Kidney (tissue), 14 donors: ENCODE results near the gene ILDR2. TPM values are rescaled to one million over a fixed set of nuclear protein-coding genes. Genes with fewer than 3 reads are reported as not detected.

Experiments used
- DNase-seq, 5 donors: peaks; one replicate each; pipeline ENCODE4 v3.0.0-alpha.2; 2013 to 2020
- FAIRE-seq: peaks from 2 replicates; lab custom pipeline; 2012; peaks lifted over from hg19 to GRCh38; lab: Jason Lieb, UNC
- H3K27ac ChIP-seq, 2 donors: one replicate each; pipeline ENCODE4 v1.7.0; 2013; ENCODE audit warnings: low read depth in 2 of 2, low read length in 2 of 2, inconsistent platforms in 1 of 2
- H3K27me3 ChIP-seq: one replicate; pipeline ENCODE4 v1.7.1; 2013; ENCODE audit warnings: low read length, inconsistent platforms; ENCODE audit not compliant: control insufficient read depth, insufficient read depth
- H3K36me3 ChIP-seq, 3 donors: one replicate each; pipeline versions ENCODE4 v1.7.0 to v1.7.1; 2013; ENCODE audit warnings: low read length in 3 of 3, control low read depth in 1 of 3, inconsistent platforms in 1 of 3; ENCODE audit not compliant: insufficient read depth in 3 of 3, control insufficient read depth in 2 of 3
- H3K4me1 ChIP-seq, 3 donors: one replicate each; pipeline versions ENCODE4 v1.7.0 to v1.7.1; 2013; ENCODE audit warnings: low read length in 3 of 3, inconsistent platforms in 1 of 3, low read depth in 1 of 3; ENCODE audit not compliant: control insufficient read depth in 2 of 3, insufficient read depth in 2 of 3
- H3K4me3 ChIP-seq, 3 donors: one replicate each; pipeline versions ENCODE4 v1.7.0 to v1.8.1; 2013; ENCODE audit warnings: low read length in 3 of 3, control low read depth in 1 of 3, inconsistent platforms in 1 of 3
- H3K9ac ChIP-seq, 3 donors: one replicate each; pipeline versions ENCODE4 v1.7.0 to v1.7.1; 2013; ENCODE audit warnings: low read length in 3 of 3, control low read depth in 1 of 3, inconsistent platforms in 1 of 3
- H3K9me3 ChIP-seq, 3 donors: one replicate each; pipeline versions ENCODE4 v1.7.0 to v1.7.1; 2013; ENCODE audit warnings: low read length in 3 of 3, control low read depth in 1 of 3, inconsistent platforms in 1 of 3; ENCODE audit not compliant: control insufficient read depth in 2 of 3, insufficient read depth in 1 of 3
- intact Hi-C: fragments of 100-400 bp; cut with DNase I; formaldehyde crosslinking; loops from one replicate; pipeline ENCODE4 v1.11.1; 2022
- polyA plus RNA-seq: library from polyadenylated mRNA; stranded (reverse); fragments of 350-450 nt; fragmentation: Illumina TruSeq; extraction: RNeasy Lipid Tissue Mini Kit (QIAGEN cat#74804); gene quantifications from one replicate; pipeline ENCODE4 v1.2.3, GENCODE V29; 2014; ENCODE audit warnings: low read depth, low replicate concordance; ENCODE audit not compliant: insufficient read depth
- total RNA-seq: library from RNA; stranded (reverse); fragmentation: NEBNext Ultra II Directional; extraction: Animal tissue kit (Norgen Biotek cat#: 25700); gene quantifications from one replicate; pipeline ENCODE4 v1.2.1, GENCODE V29; 2021
- TF ChIP-seq, protein P1 (sequence below): IDR thresholded peaks from 3 replicates; pipeline ENCODE4 v1.5.1; 2012; ENCODE audit warnings: mild to moderate bottlenecking, moderate library complexity, borderline replicate concordance; ENCODE audit not compliant: insufficient read depth; ENCODE audit errors: extremely low read depth
- donor health status: control.
- donor health status: control.
- donor health status: control.
- donor health status: control.
- donor health status: control.
- donor health status: DM: yes; HTN: yes; CAD: no.
- donor health status: Normal renal cell carcinoma (clear cell type).

Gene ILDR2
- total and polyA plus RNA-seq, 2 donors from 2014 or later, result 1.5 to 5.9 TPM

DNA sequence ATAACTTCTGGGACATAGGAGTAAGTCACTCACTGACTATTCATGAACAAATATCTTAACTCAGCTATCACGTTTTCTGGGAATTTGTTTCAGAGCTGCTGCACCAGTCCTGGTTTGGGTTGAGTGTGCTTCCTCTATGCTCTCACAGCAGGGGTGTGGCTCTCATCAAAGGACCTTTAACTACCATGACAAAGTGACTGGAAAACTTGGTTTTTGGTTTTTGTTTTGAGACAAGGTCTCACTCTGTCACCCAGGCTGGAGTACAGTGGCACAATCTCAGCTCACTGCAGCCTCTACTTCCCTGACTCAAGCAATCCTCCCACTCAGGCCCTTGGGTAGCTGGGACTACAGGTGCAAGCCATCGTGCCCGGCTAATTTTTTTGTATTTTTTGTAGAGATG lies 4.1 kb downstream of the ILDR2 start:
- no peak overlapping the region for H3K4me3 ChIP-seq
- peaks cover 5% of the 10 kb centered on the region for H3K27me3 ChIP-seq
- intact Hi-C loops, result no loop called here
- TF ChIP-seq, protein P1, sequence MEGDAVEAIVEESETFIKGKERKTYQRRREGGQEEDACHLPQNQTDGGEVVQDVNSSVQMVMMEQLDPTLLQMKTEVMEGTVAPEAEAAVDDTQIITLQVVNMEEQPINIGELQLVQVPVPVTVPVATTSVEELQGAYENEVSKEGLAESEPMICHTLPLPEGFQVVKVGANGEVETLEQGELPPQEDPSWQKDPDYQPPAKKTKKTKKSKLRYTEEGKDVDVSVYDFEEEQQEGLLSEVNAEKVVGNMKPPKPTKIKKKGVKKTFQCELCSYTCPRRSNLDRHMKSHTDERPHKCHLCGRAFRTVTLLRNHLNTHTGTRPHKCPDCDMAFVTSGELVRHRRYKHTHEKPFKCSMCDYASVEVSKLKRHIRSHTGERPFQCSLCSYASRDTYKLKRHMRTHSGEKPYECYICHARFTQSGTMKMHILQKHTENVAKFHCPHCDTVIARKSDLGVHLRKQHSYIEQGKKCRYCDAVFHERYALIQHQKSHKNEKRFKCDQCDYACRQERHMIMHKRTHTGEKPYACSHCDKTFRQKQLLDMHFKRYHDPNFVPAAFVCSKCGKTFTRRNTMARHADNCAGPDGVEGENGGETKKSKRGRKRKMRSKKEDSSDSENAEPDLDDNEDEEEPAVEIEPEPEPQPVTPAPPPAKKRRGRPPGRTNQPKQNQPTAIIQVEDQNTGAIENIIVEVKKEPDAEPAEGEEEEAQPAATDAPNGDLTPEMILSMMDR, result no peak
- H3K9me3 ChIP-seq, result no peaks in the 10 kb centered on the region
- H3K9ac ChIP-seq, result no peak overlapping the region
- DNase-seq, result no peak
- peaks cover 0 to 4% (median 0%) of the 10 kb centered on the region in 3 donors for H3K4me1 ChIP-seq
- H3K27ac ChIP-seq, result no peak overlapping the region
- FAIRE-seq, result no peak
- no peaks in the 10 kb centered on the region for H3K36me3 ChIP-seq

DNA sequence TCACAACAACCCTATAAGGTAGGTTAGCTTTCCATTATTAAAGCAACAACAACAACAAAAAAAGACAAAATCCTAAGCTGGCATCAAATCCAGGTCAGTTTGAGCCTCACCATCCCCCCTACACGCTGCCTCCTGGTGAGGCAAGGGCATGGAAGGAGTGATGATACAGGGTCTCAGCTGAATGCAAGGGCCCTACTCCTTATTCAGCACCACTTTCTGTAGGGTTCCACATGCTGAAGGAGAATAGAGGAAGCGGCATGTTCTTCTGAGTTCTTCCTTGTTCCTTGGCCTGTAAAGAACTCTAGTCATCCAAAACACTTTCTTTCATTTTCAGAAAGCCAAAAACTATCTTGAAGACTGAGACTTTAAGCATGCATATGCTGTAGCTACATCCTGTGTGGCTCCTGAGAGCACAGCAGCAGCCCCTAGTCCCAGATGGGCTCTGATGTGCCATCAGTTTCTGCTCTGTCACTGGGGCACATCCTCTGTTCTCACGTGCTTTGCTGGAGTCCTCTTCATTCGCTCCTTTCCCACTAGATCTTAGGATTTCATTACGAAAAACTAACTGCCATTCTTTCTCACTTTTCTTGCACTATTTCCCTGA lies 6.2 kb downstream of the ILDR2 start:
- TF ChIP-seq, protein P1, result no peak
- FAIRE-seq (no peak), DNase-seq (no peak)
- peaks cover 0 to 3% (median 0%) of the 10 kb centered on the region in 3 donors for H3K4me1 ChIP-seq
- H3K4me3 ChIP-seq, result no peak overlapping the region
- H3K27ac ChIP-seq, result no peak overlapping the region
- no peaks in the 10 kb centered on the region for H3K36me3 ChIP-seq
- intact Hi-C loops, result no loop called here
- H3K9me3 ChIP-seq, result no peaks in the 10 kb centered on the region
- no peak overlapping the region for H3K9ac ChIP-seq
- H3K27me3 ChIP-seq, result peaks cover 3% of the 10 kb centered on the region

DNA sequence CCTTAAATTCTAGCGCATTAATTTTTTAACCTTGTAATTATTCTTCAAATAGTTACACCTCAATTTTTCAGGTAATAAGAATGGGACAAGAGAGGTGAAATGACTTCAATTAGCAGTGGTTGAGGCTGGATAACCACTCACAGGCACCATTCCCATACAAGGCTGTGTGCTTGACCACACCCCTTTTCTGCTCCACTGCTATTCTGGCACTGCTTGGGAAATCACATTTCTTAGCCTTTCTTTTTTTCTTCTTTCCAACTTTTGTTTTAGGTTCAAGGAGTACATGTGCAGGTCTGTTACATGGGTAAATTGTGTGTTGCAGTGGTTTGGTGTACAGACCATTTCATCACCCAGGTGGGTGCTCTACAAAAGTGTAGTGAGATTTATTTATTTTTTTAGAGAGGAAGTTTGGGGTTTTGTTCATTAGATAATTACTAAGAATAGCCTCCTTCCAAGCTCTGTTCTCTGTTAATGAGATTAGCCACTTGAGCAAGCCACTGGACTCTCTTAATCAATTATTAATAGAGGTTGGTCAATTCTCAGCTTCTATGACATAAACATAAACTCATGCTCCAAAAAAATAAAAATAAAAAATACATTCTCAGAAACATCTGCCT lies 14.4 kb downstream of the ILDR2 start:
- Histone ChIP-seq H3K9ac (no peak overlapping the region), H3K9me3 (no peaks in the 10 kb centered on the region), H3K36me3 (no peaks in the 10 kb centered on the region), H3K27ac (peak overlapping the region; percentile 63 to 69), H3K4me1 (peaks cover 0 to 19% (median 11%) of the 10 kb centered on the region in 3 donors), H3K4me3 (peak overlapping the region in 2 of 3 donors; percentile 30 to 43), H3K27me3 (no peaks in the 10 kb centered on the region)
- DNase-seq, result peak in 3 of 5 donors; percentile 24 to 66 (median 59)
- intact Hi-C loops, result no loop called here
- peak; percentile 33 for FAIRE-seq
- TF ChIP-seq, protein P1, result no peak
